Kidney capillary endothelial cell (primary cell): ENCODE data around the gene ZDHHC11B.
"Not testable (repeated sequence)": the region's sequence is repeated elsewhere in the genome, so short reads cannot be mapped to it uniquely, and the experiment has no call there.

ENCODE experiments used
- DNase-seq: peaks from one replicate; pipeline ENCODE4 v3.0.0-alpha.2; 2018; ENCODE audit warnings: low spot score

ZDHHC11B gene

GRCh38 chr5:685262-686171 lies 99.0 kb downstream of the ZDHHC11B start:
- DNase-seq = no peak

GRCh38 chr5:684751-685216 lies 99.7 kb downstream of the ZDHHC11B start:
- DNase-seq = no peak

GRCh38 chr5:683551-684481 lies 100.7 kb downstream of the ZDHHC11B start:
- no peak for DNase-seq

- not testable (repeated sequence) for DNase-seq
Measured at GRCh38 chr5:682651-683358, 101.7 kb downstream of the ZDHHC11B start.

- not testable (repeated sequence) for DNase-seq
Measured at GRCh38 chr5:682216-682615, 102.3 kb downstream of the ZDHHC11B start.

- DNase-seq = not testable (repeated sequence)
Measured at GRCh38 chr5:681317-682191, 103.0 kb downstream of the ZDHHC11B start.

GRCh38 chr5:680836-681235 lies 103.7 kb downstream of the ZDHHC11B start:
- DNase-seq = not testable (repeated sequence)

- not testable (repeated sequence) for DNase-seq
Measured at GRCh38 chr5:680118-680795, 104.3 kb downstream of the ZDHHC11B start.

GRCh38 chr5:679166-679895 lies 105.2 kb downstream of the ZDHHC11B start:
- not testable (repeated sequence) for DNase-seq

- not testable (repeated sequence) for DNase-seq
Measured at GRCh38 chr5:678521-678920, 106.0 kb downstream of the ZDHHC11B start.

GRCh38 chr5:677131-678101 lies 107.1 kb downstream of the ZDHHC11B start:
- DNase-seq = no peak

GRCh38 chr5:676699-677076 lies 107.8 kb downstream of the ZDHHC11B start:
- no peak for DNase-seq

GRCh38 chr5:675871-676698 lies 108.4 kb downstream of the ZDHHC11B start:
- DNase-seq = no peak

- DNase-seq = no peak
Measured at GRCh38 chr5:675111-675870, 109.2 kb downstream of the ZDHHC11B start.

- DNase-seq = no peak
Measured at GRCh38 chr5:674630-675011, 109.9 kb downstream of the ZDHHC11B start.

- DNase-seq = no peak
Measured at GRCh38 chr5:673831-674629, 110.5 kb downstream of the ZDHHC11B start.
